HG02970 (cell line): ENCODE data around the gene SPINK1.
"Not testable (repeated sequence)": the region's sequence is repeated elsewhere in the genome, so short reads cannot be mapped to it uniquely, and the experiment has no call there.

Experiments
- ATAC-seq: cut with Tn5 transposase; IDR thresholded peaks from one replicate; pipeline ENCODE4 v1.9.1; 2021; ENCODE audit warnings: mild to moderate bottlenecking, moderate library complexity, moderate number of reproducible peaks; ENCODE audit not compliant: unreplicated experiment, low FRiP score

SPINK1 gene

DNA sequence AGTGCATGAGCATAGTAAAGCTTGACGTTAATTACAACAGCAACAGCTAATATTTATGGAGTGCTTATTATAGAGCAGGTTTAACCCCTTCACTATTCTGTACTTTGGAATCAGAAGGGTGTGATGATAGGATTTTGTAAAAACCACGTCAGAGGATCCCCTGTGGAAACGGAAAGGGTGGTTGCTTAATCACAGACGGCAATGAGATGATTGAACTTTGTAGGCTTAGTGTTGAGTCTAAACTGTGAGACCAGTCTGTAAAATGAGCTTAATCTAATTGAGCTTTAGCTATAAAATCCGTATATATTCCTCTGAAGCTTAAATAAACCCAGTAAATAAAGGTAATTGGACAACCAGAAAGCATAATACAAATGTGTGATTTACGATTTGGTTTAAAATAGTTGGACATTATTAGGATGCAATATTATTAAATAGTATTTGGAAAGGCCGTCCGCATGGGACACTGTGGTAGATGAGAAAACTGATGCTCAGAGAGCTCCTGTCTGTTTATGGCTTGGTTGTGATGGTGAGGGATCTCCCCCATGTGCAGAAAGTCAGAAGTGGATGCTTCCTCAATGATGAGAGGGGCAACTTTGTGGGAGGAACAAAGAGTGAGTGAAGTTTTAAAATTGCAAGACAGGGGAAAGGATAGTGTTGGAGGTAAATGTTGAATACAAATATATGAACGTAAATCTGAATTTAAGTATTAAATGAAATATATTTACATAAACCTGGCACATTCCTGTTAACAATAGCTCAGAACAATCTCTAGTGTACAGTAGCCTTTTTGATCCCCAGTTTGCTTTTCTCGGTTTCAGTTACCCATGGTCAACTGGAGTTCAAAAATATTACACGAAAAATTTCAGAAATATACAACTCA is 23.7 kb upstream of the SPINK1 start:
- ATAC-seq, result no peak

- no peak for ATAC-seq
Measured at GRCh38 chr5:147854331-147854730, 22.9 kb upstream of the SPINK1 start.

DNA sequence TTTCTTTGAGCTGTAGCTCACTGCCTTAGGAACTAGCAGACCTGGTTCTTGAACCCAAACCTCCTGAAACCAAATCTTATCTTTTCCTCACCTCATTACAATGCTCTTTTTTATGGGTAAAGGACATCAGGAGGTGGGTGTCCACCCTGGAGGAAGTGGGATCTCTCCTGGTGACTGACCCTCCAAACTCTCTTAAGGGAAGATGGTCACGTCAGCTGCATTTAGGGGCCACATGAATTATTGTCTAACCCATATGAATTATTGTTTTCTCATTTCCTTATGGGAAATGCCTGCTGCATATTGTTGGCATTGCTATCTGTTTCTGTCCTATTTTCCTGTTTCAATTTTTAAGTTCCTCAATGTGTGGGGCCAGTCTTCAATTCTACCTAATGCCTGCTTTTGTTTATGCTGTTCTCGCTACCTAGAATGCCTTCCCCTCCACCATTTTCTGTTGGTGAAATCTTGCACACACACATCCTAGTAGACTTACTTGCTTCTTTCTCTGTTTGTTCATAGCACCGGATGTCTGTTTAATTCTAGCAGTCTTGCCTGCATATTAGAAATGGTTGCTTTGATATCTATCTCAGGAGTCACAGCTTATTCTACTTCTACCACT is 22.0 kb upstream of the SPINK1 start:
- ATAC-seq, result no peak

DNA sequence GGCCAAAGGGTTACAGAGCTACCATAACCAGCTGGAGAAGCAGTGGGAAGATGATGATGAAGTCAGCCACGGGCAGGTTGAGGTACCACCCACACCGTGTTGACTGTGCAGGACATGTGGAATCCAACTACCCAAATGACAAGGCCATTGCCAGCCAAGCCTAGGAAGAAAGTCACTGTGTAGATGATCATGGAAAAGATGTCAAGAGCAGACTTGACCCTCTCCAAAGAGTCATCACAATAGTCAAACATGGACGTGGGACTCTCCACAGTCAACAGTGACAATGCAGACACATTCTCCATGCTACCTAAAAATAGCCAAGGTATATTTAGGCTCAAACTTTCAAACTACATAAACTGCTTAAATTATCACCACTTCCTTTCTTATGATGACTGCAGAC is 20.9 kb upstream of the SPINK1 start:
- ATAC-seq, result no peak

DNA sequence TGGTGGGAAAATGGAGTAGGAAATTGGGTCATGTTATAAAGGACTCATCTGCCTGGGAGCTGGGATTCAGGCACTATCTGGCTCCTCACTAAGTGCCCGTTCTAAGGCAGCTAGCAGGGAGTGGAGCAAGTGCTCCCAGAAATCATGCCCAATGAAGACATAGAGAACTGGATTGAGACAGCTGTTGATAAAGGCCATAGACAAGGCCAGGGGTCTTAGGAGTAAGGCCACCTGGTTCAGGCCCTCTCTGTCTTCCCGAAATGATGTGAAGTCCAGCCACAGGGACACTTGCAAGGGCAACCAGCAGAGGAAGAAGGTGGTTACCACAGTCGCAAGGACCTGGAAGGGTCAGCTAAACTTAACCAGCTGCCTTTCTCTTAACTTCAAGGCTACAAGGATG is 20.1 kb upstream of the SPINK1 start:
- ATAC-seq, result no peak

DNA sequence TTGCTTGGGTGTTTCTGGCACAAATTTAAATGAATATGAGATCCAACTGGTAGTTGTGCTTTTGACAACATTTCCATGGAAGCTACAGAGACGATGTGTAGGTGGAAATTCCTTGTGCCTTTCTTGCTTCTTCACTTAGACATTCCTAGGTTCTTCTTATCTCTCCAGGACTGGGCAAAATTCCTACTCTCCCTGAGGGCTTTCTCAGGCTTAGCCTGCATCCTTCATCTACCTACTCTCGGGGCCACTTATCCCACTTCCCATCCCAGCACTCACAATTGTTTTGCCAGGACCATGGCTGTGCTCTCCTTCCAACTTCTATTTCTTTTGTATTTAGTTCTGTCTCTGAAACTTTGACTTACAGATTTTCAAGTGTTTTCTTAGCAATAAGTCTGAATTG is 17.8 kb upstream of the SPINK1 start:
- no peak for ATAC-seq

DNA sequence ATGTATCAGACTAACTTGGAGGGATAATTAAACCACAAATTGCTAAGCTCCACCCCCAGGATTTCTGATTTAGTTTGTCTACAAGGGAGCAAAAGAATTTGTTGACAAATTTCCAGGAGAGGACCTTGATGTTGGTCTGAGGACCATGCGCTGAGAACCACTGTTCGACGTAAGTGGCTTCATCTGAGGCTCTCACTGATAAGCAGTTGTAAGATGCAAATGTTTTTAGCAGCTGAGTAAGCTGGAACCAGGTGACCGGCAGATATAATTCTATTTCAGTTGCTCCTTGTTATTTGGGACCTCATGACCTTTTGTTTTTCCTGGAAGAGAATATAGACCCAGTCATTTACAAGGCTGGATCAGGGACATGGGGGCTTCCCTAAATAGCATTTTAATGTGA is 14.1 kb upstream of the SPINK1 start:
- no peak for ATAC-seq

GRCh38 chr5:147844846-147845245 is 13.4 kb upstream of the SPINK1 start:
- no peak for ATAC-seq

- no peak for ATAC-seq
Measured at GRCh38 chr5:147842869-147843268, 11.4 kb upstream of the SPINK1 start.

DNA sequence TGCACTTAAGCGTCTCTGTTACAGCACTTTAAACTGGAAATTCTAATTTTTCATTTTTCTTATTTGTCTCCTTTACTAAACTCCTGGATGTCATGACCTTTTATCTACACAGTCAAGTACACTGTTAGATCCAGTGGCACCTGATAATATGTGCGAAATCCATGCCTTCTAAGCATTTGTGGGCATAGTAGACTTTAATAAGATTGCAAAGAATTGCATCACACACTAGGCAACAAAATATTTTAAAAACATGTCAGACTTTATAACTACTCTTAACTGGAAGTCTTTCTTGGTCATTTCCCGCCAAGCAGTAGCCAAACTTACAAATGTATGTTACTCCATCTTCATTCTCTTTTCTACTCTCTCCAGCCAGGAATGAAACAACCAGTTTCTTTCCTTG is 5.0 kb upstream of the SPINK1 start:
- ATAC-seq, result no peak

- ATAC-seq, result no peak
Measured at GRCh38 chr5:147835386-147835798, 3.9 kb upstream of the SPINK1 start.

DNA sequence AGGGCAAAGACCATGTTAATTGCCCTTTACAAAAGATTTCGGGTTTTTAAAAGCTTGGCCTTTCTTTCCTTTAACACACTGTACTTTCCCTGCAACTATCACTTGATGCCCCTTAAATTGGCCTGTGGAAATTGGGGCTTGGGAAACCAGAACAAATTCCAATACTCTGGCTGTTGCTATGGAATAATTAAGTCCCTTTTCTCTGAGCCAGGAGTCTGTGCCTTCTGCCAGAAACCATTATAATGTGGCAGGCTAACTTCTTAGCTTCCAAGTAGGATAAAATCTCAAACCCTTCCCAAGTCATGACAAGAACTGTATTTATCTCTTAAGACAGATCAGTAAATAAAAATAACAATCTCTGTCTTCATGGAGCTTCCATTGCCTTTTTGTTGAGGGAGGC is 1.1 kb upstream of the SPINK1 start:
- ATAC-seq, result no peak

- ATAC-seq, result no peak
Measured at GRCh38 chr5:147830035-147830434, 1.4 kb downstream of the SPINK1 start.

DNA sequence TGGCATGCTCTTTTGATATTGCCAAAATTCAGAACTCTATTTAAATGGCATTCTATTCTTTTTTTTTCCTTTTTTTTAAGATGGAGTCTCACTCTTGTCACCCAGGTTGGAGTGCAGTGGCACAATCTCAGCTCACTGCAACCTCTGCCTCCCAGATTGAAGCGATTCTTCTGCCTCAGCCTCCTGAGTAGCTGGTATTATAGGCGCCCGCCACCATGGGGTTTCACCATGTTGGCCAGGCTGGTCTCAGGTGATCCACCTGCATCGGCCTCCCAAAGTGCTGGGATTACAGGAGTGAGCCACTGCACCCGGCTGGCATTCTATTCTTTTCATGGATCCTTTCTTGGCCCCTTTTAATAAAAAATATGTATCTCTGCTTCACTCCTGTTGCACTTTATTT is 4.5 kb downstream of the SPINK1 start:
- not testable (repeated sequence) for ATAC-seq

DNA sequence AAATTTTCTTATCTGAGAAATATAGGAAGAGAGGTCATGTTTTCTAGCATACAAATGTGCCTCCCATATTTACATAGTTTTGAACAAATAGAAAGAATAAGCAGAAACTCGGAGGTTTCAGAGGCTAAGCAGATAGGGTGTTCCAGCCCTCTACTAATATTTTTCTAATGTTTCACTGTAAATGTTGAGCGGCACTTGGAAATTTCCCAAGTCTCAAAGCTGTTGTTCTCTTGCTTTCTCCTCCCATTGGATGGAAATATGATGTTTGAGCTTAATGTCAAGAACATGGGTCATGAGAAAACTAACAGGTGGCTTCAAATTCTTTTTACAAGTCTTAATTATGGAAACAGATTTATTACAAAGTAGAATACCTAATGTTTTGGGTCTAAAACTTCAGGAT is 5.1 kb downstream of the SPINK1 start:
- no peak for ATAC-seq

- ATAC-seq, result peak; percentile 72
Measured at GRCh38 chr5:147822686-147823491, 8.6 kb downstream of the SPINK1 start.

DNA sequence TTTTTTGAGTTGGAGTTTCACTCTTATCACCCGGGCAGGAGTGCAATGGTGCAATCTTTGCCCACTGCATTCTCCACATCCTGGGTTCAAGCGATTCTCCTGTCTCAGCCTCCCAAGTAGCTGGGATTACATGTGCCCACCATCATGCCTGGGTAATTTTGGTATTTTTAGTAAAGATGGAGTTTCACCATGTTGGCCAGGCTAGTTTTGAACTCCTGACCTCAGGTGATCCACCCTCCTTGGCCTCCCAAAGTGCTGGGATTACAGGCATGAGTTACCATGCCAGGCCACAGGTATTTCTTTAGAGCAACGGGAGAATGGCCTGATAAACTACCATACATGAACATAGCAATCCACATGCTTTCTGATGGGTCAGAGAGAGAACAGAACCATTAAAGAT is 9.2 kb downstream of the SPINK1 start:
- ATAC-seq, result not testable (repeated sequence)

GRCh38 chr5:147821766-147822165 is 9.7 kb downstream of the SPINK1 start:
- ATAC-seq, result no peak

DNA sequence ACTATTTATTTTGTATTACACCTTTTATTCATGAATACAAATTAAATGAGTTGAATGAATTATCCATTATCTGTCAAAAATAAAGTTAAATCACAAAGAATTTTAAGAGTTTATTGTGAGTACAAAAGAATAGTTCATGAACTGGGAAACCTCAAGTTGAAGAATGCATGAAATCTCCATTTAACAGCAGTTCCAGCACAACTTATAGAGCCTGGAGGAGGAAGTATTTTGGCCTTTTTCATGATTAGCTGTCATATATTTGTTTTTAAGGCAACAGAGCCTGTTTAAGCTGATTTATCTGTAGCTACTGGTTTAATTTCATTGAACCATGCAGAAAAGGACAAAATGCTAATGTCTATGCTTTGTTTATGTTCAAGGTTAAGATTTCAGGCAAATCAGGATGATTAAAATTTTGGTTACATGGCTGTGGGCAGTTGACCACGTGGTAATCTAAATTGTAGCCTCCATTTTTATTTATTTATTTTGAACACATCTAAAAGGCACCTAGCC is 12.2 kb downstream of the SPINK1 start:
- ATAC-seq, result no peak

DNA sequence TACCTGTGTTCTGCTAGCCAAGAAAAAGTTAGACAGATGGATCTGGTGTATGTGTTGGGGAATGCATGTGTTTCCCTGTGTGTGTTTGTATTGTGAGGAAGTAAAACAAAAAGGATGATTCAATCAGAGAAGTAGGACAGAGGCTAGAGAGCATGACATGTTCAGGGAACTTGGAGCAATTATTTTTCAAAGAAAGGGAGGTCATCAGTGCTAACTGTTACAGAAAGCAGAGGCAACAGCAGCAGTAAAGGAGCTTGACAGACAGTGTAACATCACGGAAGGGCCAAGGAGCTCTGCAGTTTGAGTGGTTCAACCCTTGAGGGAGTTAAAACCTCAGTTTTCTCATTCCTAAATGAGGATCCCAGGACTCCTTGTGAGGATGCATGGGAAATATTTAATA is 13.2 kb downstream of the SPINK1 start:
- no peak for ATAC-seq

DNA sequence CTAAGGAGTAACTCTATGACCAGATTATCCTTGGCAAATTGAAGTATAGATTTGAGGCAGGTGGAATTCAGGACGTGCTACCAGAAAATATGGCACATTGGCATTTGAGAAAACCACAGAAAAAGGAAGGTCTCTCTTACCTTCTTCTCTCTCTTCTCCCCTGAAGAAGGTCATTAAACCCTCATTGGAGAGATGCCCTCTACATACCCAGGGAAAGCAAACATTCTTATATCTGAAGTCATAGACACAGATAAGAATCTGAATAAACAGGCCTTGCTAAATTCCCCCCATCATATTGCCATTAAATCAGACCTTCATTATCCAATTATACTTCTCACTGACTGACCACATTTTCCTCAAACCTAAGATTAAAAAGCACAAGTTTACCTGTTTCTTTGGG is 17.8 kb downstream of the SPINK1 start:
- no peak for ATAC-seq
